GM21619 (cell line): ENCODE measurements around the gene CPN1.
"Not testable (repeated sequence)": the region's sequence is repeated elsewhere in the genome, so short reads cannot be mapped to it uniquely, and the experiment has no call there.

Experiments
- ATAC-seq: cut with Tn5 transposase; IDR thresholded peaks from one replicate; pipeline ENCODE4 v1.9.1; 2021; ENCODE audit not compliant: unreplicated experiment

Gene CPN1

DNA sequence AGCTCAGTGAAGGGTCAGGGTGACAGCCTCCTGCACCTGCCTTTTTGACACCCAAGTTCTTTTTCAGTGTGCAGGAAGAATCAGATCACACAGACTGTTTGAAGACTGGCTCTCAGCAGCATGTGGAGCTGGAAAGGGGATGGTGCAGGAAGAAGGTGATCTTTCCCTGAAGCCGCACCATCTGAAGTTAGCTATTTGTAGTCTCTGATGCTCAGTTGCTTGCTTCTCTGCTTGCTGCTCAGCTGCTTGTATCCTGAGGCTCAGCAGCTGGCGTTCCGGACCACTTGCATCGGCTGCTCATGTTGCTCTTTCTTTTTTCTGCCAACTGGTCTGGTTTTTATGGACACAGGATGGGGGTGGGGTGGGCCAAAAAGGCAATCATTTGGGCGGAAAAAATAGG is 56.1 kb downstream of the CPN1 start:
- ATAC-seq = no peak

DNA sequence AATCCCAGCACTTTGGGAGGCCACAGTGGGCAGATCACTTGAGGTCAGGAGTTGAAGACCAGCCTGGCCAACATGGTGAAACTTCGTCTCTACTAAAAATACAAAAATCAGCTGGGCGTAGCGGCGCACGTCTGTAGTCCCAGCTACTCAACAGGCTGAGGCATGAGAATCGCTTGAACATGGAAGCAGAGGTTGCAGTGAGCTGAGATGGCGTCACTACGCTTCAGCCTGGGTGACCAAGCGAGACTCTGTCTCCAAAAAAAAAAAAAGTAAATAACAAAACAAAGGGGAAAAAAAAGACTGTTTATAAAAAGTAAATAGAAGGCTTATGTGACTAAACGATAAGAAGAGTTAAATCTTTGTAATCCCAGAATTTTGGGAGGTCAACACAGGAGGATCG is 56.9 kb downstream of the CPN1 start:
- ATAC-seq = no peak

DNA sequence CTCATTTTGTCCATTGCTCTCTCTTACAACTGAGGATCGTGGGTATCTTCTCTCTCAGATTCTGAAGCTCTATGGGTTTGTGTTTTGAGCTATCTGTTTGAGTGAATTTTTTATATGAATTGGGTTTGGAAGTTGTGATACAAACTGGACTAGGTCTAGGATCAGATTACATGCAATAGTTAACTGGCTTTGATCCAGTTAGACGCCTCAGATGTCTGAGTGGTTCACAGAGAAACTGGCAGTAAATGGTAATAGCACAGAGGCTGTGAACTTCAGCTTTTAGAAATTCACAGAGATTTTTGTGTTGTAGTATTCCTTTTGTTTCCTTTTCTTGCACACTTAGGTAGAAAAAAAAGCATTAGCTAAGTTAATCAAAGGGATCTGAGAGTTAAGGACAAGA is 59.3 kb downstream of the CPN1 start:
- ATAC-seq = no peak

DNA sequence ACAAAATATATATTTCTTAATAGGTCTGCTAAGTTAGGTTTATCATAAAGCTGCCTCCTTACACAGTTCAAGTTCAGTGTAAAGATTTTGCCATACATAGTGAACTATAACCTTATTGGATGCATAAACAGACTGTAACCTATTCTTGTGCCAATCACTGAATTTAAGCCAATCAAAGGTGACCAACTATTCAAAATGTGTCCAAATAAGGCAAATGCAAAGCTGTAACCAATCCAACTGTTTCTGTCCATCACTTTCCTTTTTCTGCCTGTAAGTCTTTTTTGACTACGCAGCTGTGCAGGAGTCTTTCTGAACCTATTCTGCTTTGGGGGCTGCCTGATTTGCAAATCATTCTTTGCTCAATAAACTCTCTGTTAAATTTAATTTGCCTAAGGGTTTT is 60.3 kb downstream of the CPN1 start:
- no peak for ATAC-seq

DNA sequence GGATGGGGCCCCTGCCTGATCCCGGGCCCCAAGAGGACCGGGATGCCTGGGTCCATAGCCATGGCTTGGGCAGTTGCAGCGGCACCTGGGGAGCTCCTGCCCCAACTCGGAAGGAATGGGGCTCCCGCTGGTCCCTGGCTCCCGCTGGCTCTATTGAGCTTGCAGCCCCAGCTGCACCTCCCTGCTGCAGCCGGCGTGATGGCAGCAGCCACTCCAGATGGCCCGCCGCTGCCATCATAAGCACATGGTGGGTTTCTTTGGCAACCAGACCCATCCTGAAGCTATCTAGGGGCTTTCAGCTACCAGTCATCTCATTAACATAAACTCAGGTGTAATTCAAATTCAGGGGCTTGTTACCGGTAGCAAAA is 60.8 kb downstream of the CPN1 start:
- no peak for ATAC-seq

DNA sequence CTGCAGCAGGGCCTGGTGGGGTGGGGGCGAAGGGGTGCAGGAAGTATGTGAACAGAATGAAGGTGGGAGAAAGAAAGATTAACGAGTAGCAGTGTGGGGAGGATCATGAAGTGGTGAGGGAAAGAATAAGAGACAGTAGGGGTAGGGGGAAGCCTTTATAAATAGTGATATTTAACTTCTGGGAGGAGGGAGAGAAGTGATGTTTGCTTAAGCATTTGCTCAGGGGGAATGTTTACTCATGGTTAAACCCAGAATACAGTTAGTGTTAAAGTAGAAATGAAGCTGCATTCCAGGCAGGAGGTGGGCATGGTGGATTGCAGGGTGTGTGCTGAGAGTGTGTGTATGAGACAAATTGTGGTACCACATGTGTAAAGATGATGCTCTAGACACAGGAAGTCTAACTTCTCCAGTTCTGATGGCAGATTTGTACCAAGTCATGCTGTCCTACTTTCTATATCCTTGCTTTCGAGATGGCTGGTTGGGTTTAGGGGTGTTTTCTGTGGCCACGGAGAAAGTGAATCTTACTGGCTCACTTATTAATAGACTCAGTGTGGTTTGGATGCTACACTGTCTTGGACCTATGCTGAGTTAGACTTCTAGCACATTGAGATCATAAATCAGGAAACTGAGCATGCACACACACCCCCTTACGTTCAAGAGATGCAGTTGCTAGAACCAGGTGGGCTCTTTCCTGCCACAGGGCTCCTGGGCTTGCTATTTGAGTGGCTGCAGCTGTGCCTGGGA is 61.4 kb downstream of the CPN1 start:
- peak; percentile 85 for ATAC-seq

DNA sequence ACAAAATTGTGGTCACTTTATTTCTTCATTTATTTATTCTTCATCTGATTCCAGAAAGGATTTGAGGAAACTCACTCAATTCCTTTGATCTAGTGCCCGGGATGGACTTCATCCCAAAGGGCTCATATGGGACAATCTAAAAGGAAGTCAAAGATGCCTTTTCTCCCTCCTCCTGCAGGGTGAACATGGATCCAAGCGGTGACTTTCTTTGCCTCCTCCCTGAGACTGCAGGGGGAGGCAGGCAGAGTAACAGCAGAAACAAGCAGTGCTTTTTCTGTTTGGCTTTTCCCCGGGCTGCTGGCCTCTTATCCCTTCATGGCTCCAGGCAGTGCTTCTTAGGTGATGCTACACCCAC is 61.9 kb downstream of the CPN1 start:
- ATAC-seq = no peak

DNA sequence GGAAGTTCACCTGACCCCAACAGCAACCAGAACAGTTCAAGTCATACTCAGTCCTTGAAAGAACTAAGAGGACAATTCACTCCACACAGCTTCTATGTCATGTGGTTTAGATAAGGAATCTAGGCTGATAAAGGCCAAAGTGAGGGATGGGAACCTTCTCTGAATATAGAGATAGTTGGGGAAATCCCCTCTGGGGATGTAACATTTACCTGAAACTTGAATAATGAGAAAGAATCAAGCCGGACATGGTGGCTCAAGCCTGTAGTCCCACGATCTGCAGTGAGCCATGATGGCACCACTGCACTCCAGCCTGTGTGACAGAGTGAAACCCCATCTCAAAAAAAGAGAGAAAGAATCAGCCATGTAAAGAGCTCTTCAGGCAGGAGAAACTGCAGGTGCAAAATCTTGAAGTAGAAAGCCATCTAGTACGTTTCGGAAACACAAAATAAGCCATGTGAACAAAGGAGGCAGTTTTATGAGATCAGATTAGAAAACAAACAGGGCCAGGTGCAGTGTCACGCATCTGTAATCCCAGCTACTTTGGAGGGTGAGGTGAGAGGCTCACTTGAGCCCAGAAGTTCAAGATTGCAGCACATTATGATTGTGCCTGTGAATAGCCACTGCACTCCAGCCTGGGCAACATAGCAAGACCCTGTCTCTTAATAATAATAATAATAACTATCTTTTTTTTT is 67.5 kb downstream of the CPN1 start:
- ATAC-seq = peak; percentile 70

DNA sequence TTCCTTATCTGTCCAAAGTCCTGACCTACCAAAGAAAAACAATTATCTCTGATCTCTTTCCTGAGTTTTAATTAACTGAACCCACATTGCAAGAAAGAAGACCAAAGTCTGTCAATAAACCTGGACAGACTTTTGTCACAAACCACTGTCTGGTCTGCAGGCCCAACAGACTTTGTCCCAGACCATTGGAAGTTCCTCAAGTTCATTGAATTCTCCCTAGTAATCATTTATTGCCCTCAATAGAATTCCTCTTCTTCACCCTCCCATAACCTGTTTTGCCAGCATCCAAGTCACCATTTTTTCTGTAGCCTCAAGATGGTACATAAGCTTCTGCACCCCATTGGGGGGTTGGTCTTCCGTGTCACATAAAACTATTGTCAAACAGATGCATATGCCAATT is 68.0 kb downstream of the CPN1 start:
- ATAC-seq = no peak

DNA sequence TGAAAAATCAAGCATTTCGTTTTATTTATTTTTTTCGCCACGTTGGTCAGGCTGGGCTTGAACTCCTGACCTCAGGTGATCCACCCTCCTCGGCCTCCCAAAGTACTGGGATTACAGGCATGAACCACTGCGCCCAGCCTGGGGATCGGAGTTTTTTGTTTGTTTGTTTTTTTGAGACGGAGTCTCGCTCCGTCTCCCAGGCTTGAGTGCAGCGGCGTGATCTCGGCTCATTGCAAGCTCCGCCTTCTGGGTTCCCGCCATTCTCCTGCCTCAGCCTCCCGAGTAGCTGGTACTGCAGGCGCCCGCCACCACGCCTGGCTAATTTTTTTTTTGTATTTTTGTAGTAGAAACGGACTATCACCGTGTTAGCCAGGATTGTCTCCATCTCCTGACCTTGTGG is 69.8 kb downstream of the CPN1 start:
- ATAC-seq = not testable (repeated sequence)

DNA sequence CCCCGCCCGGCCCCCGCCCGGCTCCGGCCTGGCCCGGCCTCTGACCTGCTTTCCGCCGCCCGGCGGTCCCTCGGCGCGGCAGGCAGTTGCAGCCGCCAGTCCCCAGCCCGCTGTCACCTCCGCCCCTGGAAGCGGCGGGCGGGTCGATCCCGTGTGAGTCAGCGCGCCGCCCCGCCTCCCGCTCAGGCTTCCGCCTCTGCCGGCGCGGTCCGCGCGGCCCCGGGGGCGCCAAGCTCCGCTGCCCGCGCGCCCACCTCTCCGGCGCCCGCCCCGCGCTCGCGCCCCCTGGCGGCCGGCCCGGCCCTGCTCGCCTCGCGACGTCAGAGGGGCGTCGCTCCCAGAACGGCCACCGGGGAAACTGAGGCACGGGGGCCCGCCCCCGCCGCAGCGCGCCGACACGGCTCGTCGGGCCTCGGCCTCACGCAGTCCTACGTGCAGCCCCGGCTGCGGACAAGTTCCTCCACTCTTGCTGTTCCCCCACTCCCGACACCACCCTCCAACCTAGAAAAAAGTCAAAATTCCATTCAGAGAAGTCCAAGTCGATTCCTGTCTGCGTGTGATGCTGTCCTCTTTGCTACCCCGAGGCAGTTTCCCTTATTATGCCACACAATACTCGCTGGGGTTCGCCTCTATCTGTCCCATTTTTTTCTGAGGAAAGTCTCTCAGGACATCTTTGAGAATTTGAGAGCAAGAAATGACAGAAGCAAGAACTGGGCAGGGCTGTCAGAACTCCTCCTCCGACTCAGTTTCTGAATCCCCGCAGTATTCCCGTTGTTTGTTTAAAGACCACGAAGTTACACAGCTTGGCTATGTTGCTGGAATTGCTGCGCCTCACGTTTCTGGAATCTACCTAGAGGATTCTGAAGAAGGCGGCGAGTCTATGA is 71.6 kb downstream of the CPN1 start, which contains the start of gene DNMBP:
Gene DNMBP, minus strand, starts transcription at position 155 of the 884 bp plus-strand sequence. CDS start 37,823 bp downstream, outside the sequence.
- peak; percentile 60 for ATAC-seq

DNA sequence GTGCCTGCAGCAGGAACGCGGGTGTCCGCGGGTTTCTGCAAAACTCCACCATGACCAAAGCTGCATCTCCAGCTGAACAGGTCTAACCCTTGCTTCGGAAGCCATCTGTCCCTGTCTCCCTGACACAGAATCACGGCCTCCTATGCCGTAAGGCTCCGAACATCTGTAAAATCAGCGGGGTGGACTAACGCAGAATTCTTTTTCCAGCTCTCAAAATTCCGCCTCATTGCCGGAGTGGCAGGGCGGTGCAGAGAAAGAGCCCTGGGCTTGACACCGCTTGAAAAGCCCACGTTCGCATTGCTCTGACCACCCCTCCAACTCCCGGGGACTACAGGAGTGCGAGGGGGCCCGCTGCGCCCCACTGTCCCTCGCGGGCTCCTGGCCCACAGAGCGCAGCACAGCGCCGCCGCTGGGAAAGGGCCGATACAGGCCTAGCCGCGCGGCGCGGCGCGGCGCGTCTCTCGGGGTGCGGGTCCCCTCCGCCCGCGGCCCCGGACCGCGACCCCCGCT is 72.3 kb downstream of the CPN1 start:
- ATAC-seq = peak; percentile 41

DNA sequence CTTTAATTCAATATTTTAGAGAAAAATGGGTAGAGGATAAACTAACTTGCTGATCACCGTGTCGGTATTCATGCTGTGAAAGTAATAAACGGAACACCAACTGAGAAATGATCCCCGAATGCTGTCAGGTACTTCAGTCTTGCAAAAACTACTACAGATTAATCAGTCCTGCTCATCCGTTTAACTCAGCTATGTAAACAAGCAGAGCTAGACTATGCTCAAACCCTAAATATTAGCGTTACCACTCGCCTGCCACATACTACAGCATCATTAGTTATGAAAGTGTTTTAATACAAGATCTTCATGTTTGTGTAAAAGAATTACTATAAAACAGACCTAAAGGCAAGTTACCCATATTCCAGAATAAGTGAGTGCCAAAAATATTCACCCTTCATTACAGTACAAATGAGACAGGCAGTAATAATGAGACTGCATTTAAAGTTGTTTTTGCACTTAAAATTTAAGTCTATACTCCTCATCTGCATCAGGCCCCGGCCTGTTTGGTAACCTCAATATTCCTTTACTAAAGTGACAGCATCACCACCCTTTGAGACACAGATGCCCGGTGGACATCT is 72.9 kb downstream of the CPN1 start:
- no peak for ATAC-seq

DNA sequence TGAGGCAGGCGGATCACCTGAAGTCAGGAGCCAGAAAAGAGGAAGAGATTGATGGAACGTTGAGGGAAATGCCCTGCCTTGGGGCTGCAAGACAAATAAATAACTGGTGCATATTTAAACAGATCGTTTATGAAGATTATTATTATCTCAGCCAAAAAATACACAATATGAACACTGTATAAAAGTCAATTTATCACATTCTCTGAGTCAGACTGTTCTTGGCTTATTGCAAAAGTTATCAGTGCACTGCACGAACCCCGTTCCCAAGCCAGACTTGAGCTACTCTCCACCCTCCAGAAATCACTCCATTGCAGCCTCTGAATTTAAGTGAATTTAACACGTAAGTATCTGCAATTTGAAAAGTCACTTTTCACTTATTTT is 73.5 kb downstream of the CPN1 start:
- no peak for ATAC-seq

DNA sequence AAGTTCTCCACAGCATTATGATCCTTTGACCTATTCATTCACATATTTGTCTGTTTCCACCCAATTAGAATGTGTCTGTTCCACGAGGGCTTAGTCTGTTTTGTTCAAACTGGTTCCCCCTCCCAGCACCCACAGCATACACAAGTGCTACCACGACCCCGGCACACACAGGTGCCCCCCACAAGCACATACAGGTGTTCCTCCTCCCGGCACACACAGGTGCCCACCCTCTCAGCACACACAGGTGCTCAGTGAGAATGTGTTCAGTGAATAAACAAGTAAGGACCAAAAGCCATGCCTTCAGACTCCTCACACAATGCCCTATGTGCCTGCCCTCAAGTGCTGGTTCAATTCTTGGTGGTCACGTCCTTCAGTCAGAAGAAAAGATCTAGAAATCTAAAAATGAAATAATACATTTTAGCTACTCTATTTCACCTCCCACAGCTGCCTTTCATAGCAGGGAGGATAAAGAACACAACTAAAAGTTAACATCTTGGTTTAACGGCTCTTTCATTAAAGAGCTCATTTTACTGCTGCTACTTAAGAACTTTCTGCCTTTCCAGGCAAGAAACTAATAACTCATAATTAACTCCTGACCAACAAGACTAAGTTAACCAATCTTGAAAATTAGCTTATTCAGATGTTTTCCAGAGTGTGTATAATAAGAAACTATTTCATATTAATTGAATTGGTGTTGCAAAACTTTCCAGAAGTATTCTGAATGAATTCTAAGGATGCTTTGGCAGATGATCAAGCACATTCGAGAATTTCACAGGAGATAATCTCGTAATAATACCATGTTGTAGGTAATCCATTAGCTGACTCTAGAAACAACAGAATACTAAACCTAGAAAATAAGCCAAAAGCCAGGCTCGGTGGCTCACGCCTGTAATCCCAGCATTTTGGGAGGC is 74.2 kb downstream of the CPN1 start:
- no peak for ATAC-seq

DNA sequence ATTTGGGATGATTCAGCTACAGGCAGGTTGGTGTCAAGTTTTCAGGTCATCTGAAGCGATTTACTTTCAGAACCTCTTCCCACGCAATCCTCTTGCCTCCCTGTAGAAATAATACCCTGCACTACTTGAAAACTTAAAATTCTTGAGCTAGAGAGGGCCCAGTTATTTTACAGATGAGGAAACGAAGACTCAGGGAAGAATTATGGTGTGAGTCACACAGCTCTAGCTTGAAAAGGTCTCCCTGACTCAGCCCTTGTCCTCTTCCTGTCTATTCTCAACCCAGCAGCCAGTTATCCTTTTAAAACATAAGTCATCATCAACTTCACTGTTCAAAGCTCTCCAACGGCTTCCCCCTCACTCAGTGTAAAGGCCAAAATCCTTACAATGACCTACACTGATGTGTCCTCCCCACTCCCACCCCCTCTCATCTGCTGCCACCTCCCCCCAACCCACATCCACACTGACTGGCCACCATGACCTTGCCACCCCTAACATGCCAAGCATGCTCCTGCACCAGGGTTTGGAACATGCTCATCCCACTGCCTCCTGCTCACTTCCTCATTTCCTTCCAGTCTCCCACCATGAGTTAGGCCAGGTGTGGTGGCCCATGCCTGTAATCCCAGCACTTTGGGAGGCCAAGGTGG is 75.3 kb downstream of the CPN1 start:
- ATAC-seq = no peak

DNA sequence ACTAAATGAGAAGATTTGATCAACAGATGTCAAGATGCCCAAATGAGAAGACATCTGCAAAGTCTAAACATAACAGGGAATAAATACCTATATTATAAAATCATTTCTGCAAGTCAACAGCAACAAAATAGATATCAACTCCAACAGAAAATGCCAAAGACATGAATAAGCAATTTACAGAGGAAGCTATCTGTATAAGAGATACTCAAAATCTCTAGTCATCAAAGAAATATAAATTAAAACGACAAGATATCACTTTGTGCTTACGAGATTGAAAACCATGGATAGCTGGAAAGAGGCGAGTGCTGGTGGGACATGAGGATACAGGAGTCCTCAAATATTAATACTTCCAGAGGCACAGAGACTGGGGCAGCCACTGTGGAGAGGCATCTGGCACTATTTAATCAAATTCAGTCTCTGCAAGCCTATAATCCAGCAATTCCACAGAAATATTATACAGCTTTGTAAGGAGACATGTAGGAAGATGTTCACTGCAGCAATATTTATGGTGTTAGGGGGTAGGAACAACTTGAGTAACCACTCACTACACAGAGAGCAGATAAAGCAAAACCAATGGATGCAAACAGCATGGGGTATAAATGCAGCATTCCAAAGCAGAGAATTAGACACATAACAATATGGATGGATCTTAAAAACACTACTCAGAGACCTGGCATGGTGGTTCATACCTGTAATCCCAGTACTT is 76.7 kb downstream of the CPN1 start:
- ATAC-seq = no peak

DNA sequence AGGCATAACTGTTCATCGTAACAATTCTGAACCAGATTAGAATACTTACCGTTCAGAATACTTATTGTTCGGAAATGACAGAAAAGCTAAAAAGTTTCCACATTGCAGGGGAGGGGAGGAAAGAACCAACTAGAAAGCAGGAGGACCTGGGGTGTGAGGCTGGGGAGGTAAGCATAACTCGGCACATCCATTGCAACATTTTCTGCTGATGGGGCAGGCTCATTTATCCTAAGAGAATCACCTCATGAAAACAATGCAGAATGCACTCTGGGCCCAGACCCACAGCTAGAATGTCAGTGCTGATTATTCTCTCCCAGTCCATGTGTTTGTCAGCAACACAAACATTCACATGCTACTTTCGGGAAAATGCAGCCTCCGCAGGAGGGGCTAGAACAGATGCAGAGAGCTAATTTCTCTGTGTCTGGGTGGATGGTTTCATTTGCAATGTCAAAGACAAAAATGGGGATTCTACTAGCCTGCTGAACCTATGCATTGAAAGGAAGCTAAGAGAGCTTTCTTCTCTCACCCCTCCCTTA is 81.5 kb downstream of the CPN1 start:
- no peak for ATAC-seq
